Sigmoid colon (tissue), 7 donors: Measurements from ENCODE around the gene SMIM28. TPM values are rescaled to one million over a fixed set of nuclear protein-coding genes. Genes with fewer than 3 reads are reported as not detected.
"Not testable (repeated sequence)": the region's sequence is repeated elsewhere in the genome, so short reads cannot be mapped to it uniquely, and the experiment has no call there.

Source experiments
- DNase-seq: peaks from one replicate; pipeline ENCODE4 v3.0.0-alpha.2; 2019
- H3K27ac ChIP-seq, 4 donors: fragments of 200-600 bp; sonication (generic); one replicate each; pipeline ENCODE4 v1.5.1; 2016 to 2019; ENCODE audit warnings: mild to moderate bottlenecking in 1 of 4
- H3K27me3 ChIP-seq, 3 donors: fragments of 200-600 bp; sonication (generic); one replicate each; pipeline ENCODE4 v1.5.1; 2019; ENCODE audit warnings: mild to moderate bottlenecking in 1 of 3
- H3K36me3 ChIP-seq, 4 donors: fragments of 200-600 bp; sonication (generic); one replicate each; pipeline ENCODE4 v1.5.1; 2016 to 2019
- H3K4me1 ChIP-seq, 4 donors: fragments of 200-600 bp; sonication (generic); one replicate each; pipeline ENCODE4 v1.5.1; 2017 to 2019
- H3K4me3 ChIP-seq, 4 donors: fragments of 200-600 bp; sonication (generic); one replicate each; pipeline ENCODE4 v1.5.1; 2017 to 2019; ENCODE audit warnings: mild to moderate bottlenecking in 2 of 4, moderate library complexity in 1 of 4
- H3K9me3 ChIP-seq, 4 donors: fragments of 200-600 bp in 3 of 4; sonication (generic) in 3 of 4; one replicate each; pipeline versions ENCODE4 v1.5.1 to v1.6.1; 2013 to 2019
- CTCF ChIP-seq, 4 experiments: fragments of 450-650 bp in 3 of 4; fragments of 200-600 bp in 1 of 4; IDR thresholded peaks; one replicate each; pipeline ENCODE4 v1.5.1; 2016 to 2019; ENCODE audit warnings: antibody characterized with exemption in 4 of 4, mild to moderate bottlenecking in 3 of 4, moderate library complexity in 2 of 4
- EP300 ChIP-seq, 4 donors: sonication (generic); formaldehyde crosslinking; IDR thresholded peaks; one replicate each; pipeline ENCODE4 v1.6.1; 2017; ENCODE audit warnings: antibody characterized with exemption in 4 of 4
- POLR2A ChIP-seq, 2 donors: fragments of 450-650 bp; IDR thresholded peaks; one replicate each; pipeline ENCODE4 v1.6.1; 2016; ENCODE audit warnings: antibody characterized with exemption in 2 of 2, mild to moderate bottlenecking in 2 of 2, moderate library complexity in 2 of 2
- POLR2AphosphoS5 ChIP-seq, 4 donors: sonication (generic); formaldehyde crosslinking; IDR thresholded peaks; one replicate each; pipeline ENCODE4 v1.6.1; 2017; ENCODE audit warnings: antibody characterized with exemption in 4 of 4
- WGBS, 2 donors: extraction: QIAGEN DNeasy Blood & Tissue Kit; methylation state at CpG; one replicate each; pipeline ENCODE4 v1.1.7; 2013; 5-methylcytosine and 5-hydroxymethylcytosine counted together
- intact Hi-C: fragments of 100-400 bp; cut with DNase I; formaldehyde crosslinking; loops from one replicate; pipeline ENCODE4 v1.15.1; 2023
- polyA plus RNA-seq, 3 donors: library from polyadenylated mRNA; stranded (reverse); fragments of 200-250 nt; gene quantifications; one replicate each; pipeline ENCODE4 v1.2.3, GENCODE V29; 2013
- total RNA-seq, 4 donors: library from RNA; depleted of rRNA; stranded (reverse); fragments of >200 nt; gene quantifications; one replicate each; pipeline ENCODE4 v1.1.0, GENCODE V29; 2016
- donor health status: healthy with polysubstance abuse.
- donor health status: Bipolar disorder and iron deficiency.
- donor health status: healthy.

The SMIM28 gene
- total and polyA plus RNA-seq, 7 donors, result 0.66 to 5.3 (median 4.6) TPM; not detected in 2

- H3K36me3 ChIP-seq, result peaks cover 0 to 7% (median 3%) of the 10 kb centered on the region in 4 donors
- peaks cover 0 to 8% (median 5%) of the 10 kb centered on the region in 4 donors for H3K4me1 ChIP-seq
- no peak overlapping the region for H3K4me3 ChIP-seq
- no peak for DNase-seq
- no peak overlapping the region for H3K27ac ChIP-seq
- H3K9me3 ChIP-seq, result no peaks in the 10 kb centered on the region
- 95 to 96% methylated on average over 48 of the region's 48 CpGs for WGBS, 2 donors
- TF ChIP-seq CTCF (IDR thresholded peaks at IDR 0.05) (no peak), EP300 (IDR thresholded peaks at IDR 0.05) (no peak), POLR2AphosphoS5 (IDR thresholded peaks at IDR 0.05) (no peak), POLR2A (IDR thresholded peaks at IDR 0.05) (no peak)
- intact Hi-C loops, result no loop called here
- H3K27me3 ChIP-seq, result no peaks in the 10 kb centered on the region
Observed at GRCh38 chr6:138424004-138424904, 46.5 kb downstream of the SMIM28 start.

DNA sequence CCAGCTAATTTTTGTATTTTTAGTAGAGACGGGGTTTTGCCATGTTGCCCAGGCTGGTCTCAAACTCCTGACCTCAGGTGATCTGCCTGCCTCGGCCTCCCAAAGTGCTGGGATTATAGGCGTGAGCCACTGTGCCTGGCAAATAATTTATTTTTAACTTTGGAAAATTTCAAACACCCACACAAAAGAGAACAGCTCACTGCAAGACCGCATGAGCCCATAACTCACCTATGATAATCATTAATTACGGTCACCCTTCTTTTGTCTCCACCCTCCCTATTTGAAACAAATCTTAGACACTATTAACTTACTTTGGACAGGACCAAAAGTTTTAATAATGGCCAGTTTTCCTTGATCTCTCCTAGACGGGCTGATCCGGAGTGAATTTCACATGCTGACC, 47.6 kb downstream of the SMIM28 start:
- intact Hi-C loops, H3K4me3 ChIP-seq, H3K27ac ChIP-seq, H3K36me3 ChIP-seq, DNase-seq, H3K27me3 ChIP-seq, H3K9me3 ChIP-seq: not testable (repeated sequence)
- peaks cover 0 to 18% (median 15%) of the 10 kb centered on the region in 4 donors for H3K4me1 ChIP-seq
- 91 to 94% methylated on average over 7 of the region's 7 CpGs for whole genome bisulfite sequencing, 2 donors

- Histone ChIP-seq H3K27me3 (no peaks in the 10 kb centered on the region), H3K36me3 (peaks cover 0 to 7% (median 3%) of the 10 kb centered on the region in 4 donors), H3K4me1 (peaks cover 0 to 21% (median 15%) of the 10 kb centered on the region in 4 donors), H3K27ac (no peak overlapping the region), H3K4me3 (no peak overlapping the region), H3K9me3 (no peaks in the 10 kb centered on the region)
- TF ChIP-seq EP300 (IDR thresholded peaks at IDR 0.05) (no peak), POLR2AphosphoS5 (IDR thresholded peaks at IDR 0.05) (no peak), POLR2A (IDR thresholded peaks at IDR 0.05) (no peak), CTCF (IDR thresholded peaks at IDR 0.05) (no peak)
- 89 to 94% methylated on average over 5 of the region's 5 CpGs for WGBS, 2 donors
- no peak for DNase-seq
- intact Hi-C loops, result no loop called here
Observed at GRCh38 chr6:138426500-138427123, 48.9 kb downstream of the SMIM28 start.

- TF ChIP-seq POLR2A (IDR thresholded peaks at IDR 0.05) (no peak), CTCF (IDR thresholded peaks at IDR 0.05) (no peak), EP300 (IDR thresholded peaks at IDR 0.05) (no peak), POLR2AphosphoS5 (IDR thresholded peaks at IDR 0.05) (no peak)
- intact Hi-C loops, result loop anchor here (2.0 kb wide), 2 partner anchors 81 to 311 kb away; no protein-coding TSS in a partner anchor
- no peak overlapping the region for H3K27ac ChIP-seq
- H3K9me3 ChIP-seq, result no peaks in the 10 kb centered on the region
- peaks cover 0 to 21% (median 15%) of the 10 kb centered on the region in 4 donors for H3K4me1 ChIP-seq
- DNase-seq, result no peak
- 89 to 92% methylated on average over 8 of the region's 8 CpGs for WGBS, 2 donors
- no peaks in the 10 kb centered on the region for H3K27me3 ChIP-seq
- peaks cover 0 to 7% (median 3%) of the 10 kb centered on the region in 4 donors for H3K36me3 ChIP-seq
- H3K4me3 ChIP-seq, result no peak overlapping the region
Observed at GRCh38 chr6:138427701-138428100, 50.0 kb downstream of the SMIM28 start.
